GM12878 (cell line): ENCODE results near the gene BARHL1.

Experiments
- CTCF ChIP-seq, 3 experiments: IDR thresholded peaks in 2 of 3; conservative IDR thresholded peaks in 1 of 3; 2 replicates each; pipeline ENCODE4 v1.5.1; 2011; ENCODE audit warnings: low read depth in 3 of 3, low read length in 3 of 3, mild to moderate bottlenecking in 3 of 3, control low read depth in 2 of 3, moderate library complexity in 2 of 3, inconsistent platforms in 1 of 3, mixed read lengths in 1 of 3; ENCODE audit not compliant: control insufficient read depth in 2 of 3, insufficient read depth in 1 of 3; ENCODE audit errors: extremely low read depth in 1 of 3
- NR2C2 ChIP-seq: IDR thresholded peaks from 2 replicates; pipeline ENCODE4 v1.6.1; 2011; ENCODE audit warnings: borderline replicate concordance, low read depth; ENCODE audit not compliant: control insufficient read depth, insufficient read length
- PBX3 ChIP-seq: IDR thresholded peaks from 2 replicates; pipeline ENCODE4 v1.6.1; 2011; ENCODE audit warnings: mild to moderate bottlenecking, low read depth, low read length, moderate library complexity; ENCODE audit not compliant: insufficient replicate concordance
- POLR2A ChIP-seq: IDR thresholded peaks from 2 replicates; pipeline ENCODE4 v1.6.1; 2011; ENCODE audit warnings: low read depth, mild to moderate bottlenecking, low read length
- RB1 ChIP-seq: fragments of 450-650 bp; formaldehyde crosslinking; IDR thresholded peaks from 2 replicates; pipeline ENCODE4 v1.6.1; 2017; ENCODE audit warnings: mild to moderate bottlenecking, borderline replicate concordance
- SPI1 ChIP-seq: IDR thresholded peaks from 2 replicates; pipeline ENCODE4 v1.6.1; 2011; ENCODE audit warnings: low read depth, mild to moderate bottlenecking, low read length, moderate library complexity, borderline replicate concordance; ENCODE audit not compliant: insufficient read depth
- SREBF1 ChIP-seq: IDR thresholded peaks from 2 replicates; pipeline ENCODE4 v1.6.1; 2012; ENCODE audit warnings: mild to moderate bottlenecking, low read length
- TAF1 ChIP-seq: IDR thresholded peaks from 2 replicates; pipeline ENCODE4 v1.6.1; 2011; ENCODE audit warnings: mild to moderate bottlenecking, low read depth, low read length, borderline replicate concordance
- TBL1XR1 ChIP-seq: IDR thresholded peaks from 2 replicates; pipeline ENCODE4 v1.6.1; 2012; ENCODE audit warnings: low read depth, low read length, improper control_type of control experiment
- TF ChIP-seq, protein P1 (sequence below): IDR thresholded peaks from 2 replicates; pipeline ENCODE4 v1.6.1; 2012; ENCODE audit warnings: low read depth, low read length, improper control_type of control experiment

GRCh38 chr9:132582786-132583583, 579 bp downstream of the BARHL1 start:
- TF ChIP-seq POLR2A: no peak
- TF ChIP-seq RB1: no peak
- TF ChIP-seq CTCF (IDR thresholded peaks at IDR 0.05 in 2 of 3, conservative IDR thresholded peaks at IDR 0.05 in 1 of 3; ENCODE audit: control insufficient read depth in 2 of 3, extremely low read depth in 1 of 3, insufficient read depth in 1 of 3, low read depth in 3 of 3, low read length in 3 of 3): no peak
- TF ChIP-seq SPI1: no peak
- no peak for TF ChIP-seq TBL1XR1
- TF ChIP-seq, protein P1, sequence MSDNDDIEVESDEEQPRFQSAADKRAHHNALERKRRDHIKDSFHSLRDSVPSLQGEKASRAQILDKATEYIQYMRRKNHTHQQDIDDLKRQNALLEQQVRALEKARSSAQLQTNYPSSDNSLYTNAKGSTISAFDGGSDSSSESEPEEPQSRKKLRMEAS: no peak
- TF ChIP-seq SREBF1: no peak
- no peak for TF ChIP-seq NR2C2
- TF ChIP-seq TAF1: no peak
- no peak for TF ChIP-seq PBX3
